ENCODE results near the gene SLC39A9.

DNA sequence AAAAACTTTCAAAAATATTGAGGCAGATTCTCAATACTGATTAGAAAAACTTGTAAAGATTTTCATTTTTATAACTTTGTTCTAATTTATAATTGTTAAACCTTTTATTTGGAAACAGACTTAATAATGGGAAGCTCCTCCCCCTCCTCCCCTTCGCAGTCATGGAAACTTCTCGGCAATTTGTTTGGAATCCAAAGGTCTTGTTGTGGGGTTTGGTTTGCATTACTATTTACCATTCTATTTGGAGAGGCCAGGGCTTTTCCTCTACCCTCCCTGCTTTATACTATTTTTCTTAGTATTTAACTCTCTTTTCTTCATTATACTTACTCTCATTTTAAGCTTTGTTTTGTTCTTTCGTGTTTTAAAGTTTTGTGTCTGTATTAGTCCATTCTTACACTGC lies 6.0 kb downstream of the SLC39A9 start:
- TF ChIP-seq SP1 (IDR thresholded peaks at IDR 0.05) (no peak), L3MBTL2 (conservative IDR thresholded peaks at IDR 0.05) (no peak), LEF1 (IDR thresholded peaks at IDR 0.05; ENCODE audit: borderline replicate concordance) (no peak), SUZ12 (IDR thresholded peaks at IDR 0.05) (no peak), FOXK2 (IDR thresholded peaks at IDR 0.05) (no peak), BHLHE40 (IDR thresholded peaks at IDR 0.05; ENCODE audit: borderline replicate concordance) (no peak), FOXM1 (IDR thresholded peaks at IDR 0.05; ENCODE audit: borderline replicate concordance) (no peak), ARNT (IDR thresholded peaks at IDR 0.05) (no peak)
